Neural progenitor cell (in vitro differentiated cells): Measurements from ENCODE around the gene NAP1L5.

Experiments used
- EZH2 ChIP-seq: fragments of 200-600 bp; sonication (generic); IDR thresholded peaks from 2 replicates; pipeline ENCODE4 v1.6.1; 2017; ENCODE audit warnings: antibody characterized with exemption, mild to moderate bottlenecking, moderate library complexity
- TF ChIP-seq, protein P1 (sequence below): fragments of 200-600 bp; sonication (generic); IDR thresholded peaks from 2 replicates; pipeline ENCODE4 v1.5.1; 2017; ENCODE audit warnings: antibody characterized with exemption, mild to moderate bottlenecking

DNA sequence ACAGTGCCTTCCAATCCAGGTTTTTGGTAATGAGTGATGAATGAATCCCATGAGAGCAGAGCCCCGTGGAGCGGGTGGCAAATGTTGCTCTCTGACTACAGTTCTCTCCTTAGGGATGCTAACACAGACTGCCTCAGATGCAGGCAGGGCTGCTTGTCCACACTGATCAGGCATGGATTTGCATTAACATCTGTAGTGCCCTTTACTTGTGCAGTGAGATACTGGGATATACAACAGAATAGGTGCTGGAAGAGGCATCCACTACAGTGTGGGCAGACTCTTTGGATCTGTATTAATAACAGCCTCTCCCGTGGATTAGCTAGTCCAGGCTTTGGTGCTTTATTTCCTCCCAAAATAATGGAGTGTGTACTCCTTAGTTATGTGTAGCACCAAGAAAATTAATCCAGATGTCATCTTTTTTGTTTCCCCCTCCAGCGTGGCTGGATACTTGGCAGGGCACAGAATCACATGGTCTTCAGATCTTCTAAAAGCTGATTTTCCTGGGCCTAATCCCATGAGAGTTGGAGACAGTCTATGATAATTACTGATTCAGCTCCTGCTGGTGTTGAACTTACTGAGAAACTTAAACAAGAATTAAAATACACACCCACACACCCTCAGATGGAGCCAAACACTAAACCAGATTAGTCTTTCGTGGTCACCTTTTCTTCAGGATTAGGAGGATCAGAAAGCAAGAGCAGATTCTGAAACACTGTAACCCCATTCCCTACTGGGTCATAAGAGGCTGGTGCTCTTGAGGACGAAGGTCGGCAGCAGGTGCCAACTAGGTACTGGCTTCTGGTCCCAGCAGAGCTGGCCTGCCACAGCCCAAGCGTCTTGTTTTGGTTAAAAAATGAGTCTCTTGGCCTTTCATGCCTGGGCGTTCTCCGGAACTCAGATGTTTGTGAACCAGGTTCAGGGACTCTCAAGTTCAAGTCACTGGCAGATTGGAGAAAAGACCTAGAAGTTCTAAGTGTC is 23.1 kb upstream of the NAP1L5 start:
- TF ChIP-seq EZH2, result no peak
- TF ChIP-seq, protein P1, sequence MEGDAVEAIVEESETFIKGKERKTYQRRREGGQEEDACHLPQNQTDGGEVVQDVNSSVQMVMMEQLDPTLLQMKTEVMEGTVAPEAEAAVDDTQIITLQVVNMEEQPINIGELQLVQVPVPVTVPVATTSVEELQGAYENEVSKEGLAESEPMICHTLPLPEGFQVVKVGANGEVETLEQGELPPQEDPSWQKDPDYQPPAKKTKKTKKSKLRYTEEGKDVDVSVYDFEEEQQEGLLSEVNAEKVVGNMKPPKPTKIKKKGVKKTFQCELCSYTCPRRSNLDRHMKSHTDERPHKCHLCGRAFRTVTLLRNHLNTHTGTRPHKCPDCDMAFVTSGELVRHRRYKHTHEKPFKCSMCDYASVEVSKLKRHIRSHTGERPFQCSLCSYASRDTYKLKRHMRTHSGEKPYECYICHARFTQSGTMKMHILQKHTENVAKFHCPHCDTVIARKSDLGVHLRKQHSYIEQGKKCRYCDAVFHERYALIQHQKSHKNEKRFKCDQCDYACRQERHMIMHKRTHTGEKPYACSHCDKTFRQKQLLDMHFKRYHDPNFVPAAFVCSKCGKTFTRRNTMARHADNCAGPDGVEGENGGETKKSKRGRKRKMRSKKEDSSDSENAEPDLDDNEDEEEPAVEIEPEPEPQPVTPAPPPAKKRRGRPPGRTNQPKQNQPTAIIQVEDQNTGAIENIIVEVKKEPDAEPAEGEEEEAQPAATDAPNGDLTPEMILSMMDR, result no peak
